SIG-M5 (cell line): Measurements from ENCODE around the gene CHAF1A.

Source experiments
- DNase-seq: peaks from one replicate; lab custom pipeline; 2025; lab: John Stamatoyannopoulos, UW

CHAF1A gene

DNA sequence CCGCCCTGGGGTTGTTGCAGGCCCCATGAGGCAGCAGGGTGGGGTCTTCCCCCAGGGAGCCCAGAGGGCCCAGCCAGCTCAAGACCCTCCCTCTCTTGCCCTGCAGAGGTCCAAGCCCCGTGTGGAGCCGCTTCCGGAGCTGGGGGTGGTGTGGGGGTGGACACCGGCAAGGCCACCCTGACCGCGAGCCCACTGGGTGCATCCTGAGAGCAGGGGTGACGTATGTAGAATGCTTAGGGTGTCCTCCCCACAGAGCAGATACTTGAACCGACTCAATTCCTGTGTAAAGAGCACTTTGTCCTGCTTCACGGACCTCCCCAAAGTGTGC is 40.3 kb downstream of the CHAF1A start:
- DNase-seq: no peak

GRCh38 chr19:4443188-4443587 is 40.7 kb downstream of the CHAF1A start:
- DNase-seq: no peak

DNA sequence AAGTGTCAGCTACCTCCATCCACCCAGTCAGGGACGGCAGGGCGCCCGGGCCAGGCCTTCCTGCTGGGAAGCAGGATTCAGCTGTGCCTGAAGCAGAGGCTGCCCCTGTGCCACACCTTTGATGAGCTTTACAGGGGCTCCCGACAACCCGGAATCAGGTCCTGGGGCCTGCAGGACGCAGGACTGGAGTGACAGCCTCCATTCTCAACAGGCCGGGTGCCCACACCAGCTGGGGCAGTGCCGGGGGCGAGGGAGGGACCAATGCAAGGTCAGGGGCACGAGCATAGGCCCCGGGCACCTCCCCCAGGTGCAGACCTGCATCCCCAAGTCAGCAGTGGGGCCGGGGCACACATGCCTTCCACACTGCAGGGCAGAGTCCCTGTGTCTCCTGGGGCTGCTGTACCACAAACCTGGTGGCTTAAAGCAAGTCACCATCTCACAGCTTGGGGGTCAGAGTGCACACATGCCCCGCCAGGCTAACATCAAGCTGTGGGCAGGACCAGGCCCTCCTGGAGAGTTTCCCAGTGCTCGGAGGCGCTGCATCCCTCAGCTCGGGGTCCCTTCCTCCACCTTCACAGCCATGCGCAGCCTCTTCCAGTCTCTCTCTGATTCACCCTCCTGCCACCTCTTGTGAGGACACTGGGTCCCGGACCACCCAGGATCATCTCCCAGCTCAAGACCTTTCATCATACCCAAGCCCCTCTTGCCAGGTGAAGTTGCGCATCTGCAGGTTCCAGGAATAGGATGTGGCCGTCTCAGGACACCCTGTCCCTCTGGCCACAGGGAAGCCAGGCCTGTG is 41.7 kb downstream of the CHAF1A start:
- no peak for DNase-seq

DNA sequence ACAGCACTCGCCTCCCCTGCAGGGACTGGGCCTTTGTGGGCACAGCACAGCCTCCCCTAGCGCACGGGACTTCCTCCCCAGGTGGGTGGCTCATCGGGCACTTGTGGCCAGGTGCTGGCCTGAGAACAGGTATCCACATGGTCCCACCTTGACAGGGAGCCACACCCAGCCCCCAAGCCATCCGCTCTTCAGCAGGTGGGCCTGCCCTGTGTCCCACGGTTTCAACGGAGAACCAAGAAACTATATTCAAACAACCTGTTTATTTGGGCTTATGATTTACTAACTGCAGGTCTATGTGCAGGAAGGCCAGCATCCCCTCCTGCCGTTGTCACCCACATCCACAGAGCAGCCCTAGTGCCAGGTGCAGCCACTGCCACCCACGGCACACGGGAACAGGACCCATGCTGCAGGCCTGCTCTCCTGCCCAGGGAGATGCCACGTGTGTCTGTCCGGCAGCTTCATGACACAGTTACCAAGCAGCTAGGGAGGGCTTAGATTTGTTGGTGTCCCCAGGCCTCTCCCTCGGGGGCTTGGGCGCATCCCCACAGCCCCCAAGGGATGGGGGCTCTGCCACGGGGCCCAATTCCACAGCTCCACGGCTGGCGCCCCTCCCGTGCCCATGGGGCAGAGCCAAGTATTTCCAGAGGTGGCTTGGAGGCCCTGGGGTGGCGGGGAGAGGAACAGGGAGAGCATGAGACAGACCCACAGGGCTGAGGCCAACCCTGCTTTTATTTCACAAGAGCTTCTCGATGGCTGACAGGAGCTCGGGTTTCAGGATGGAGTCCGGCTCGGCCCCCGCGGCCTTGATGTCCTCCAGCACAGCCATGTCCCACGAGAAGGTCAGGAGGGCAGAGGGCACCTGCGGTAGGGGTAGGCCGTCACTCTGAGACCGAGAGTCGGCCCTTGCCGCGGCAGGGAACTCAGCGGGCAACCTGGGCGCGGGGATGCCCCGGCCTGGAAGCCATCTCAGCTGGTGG is 42.6 kb downstream of the CHAF1A start:
- no peak for DNase-seq

- DNase-seq: no peak
Observed at GRCh38 chr19:4445963-4446703, 43.7 kb downstream of the CHAF1A start.

- DNase-seq: no peak
Observed at GRCh38 chr19:4446704-4447200, 44.3 kb downstream of the CHAF1A start.

DNA sequence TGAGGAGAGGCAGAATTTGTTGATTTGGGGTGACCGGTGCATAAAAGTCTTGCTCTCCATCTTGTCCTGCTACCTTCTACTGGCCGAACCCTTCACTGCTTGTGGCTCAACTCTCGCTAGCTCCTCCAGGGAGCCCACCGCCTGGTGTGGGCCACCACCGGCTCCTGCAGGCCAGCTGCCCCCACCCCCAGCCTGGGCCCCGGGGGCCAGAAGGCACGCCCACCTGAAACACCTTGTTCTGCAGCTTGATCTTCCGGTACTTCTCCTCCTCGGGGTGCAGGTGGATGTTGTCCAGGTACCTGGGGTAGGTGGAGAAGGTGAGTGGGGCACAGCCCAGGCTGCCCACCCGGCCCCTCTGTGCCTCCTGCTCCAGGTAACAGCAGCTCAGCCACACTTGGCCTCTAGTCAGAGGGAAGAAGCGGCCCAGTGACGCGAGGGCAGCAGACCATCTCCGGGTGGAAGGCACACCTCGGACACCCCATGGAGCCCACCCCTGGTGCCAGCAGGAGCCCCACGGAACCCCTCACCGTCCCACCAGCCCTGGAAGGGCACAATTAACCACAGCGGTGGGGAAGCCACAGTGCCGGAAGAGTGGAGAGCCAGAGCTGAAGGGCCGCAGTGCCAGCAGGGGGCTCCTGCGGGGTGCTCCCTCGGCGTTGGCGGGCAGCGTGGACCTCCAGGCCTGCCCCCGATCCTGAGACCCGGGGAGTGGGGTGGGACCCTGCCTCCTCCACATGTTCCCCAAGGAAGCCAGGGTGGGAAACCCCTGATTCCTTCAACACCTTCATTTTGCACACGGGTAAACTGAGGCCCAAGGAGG is 45.1 kb downstream of the CHAF1A start:
- DNase-seq: no peak

GRCh38 chr19:4448147-4448985 is 45.9 kb downstream of the CHAF1A start:
- no peak for DNase-seq

- no peak for DNase-seq
Observed at GRCh38 chr19:4449022-4449638, 46.7 kb downstream of the CHAF1A start.

- no peak for DNase-seq
Observed at GRCh38 chr19:4449639-4450028, 47.2 kb downstream of the CHAF1A start.

DNA sequence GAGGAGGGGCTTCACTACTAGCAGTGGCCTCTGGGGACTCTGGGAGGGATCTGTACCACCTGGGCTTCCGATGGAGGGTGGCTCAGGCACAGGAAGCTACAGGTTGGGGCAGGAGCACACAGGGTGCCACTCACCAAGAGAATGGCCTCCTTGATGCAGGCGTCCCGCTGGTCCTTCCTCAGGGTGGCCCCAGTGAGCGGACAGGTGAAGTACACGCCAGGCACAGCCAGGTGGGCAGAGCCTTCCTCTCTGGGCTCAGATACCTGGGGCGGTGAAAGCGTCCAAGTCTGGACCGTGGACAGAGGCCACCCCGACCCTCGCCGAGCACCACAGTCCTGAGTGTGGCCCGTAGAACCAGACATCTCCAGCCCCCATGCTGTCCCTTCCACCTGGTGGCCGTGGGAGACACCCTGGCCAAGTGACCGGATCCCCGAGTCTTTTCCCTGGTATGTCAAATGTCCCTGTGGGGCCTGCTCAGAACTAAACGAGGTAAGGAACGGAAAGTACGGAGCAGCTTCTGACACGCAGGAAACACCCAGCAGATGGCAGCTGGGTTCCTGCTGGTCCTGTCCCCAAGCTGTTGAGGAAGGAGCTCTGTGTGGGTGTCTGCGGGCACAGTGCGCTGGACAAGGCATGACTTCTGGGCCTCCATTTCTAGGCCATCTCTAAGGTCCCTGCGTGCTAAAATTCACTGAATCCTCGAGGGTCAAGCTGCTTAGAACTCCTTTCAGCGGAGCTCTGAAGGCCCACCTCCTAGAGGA is 50.0 kb downstream of the CHAF1A start:
- no peak for DNase-seq

DNA sequence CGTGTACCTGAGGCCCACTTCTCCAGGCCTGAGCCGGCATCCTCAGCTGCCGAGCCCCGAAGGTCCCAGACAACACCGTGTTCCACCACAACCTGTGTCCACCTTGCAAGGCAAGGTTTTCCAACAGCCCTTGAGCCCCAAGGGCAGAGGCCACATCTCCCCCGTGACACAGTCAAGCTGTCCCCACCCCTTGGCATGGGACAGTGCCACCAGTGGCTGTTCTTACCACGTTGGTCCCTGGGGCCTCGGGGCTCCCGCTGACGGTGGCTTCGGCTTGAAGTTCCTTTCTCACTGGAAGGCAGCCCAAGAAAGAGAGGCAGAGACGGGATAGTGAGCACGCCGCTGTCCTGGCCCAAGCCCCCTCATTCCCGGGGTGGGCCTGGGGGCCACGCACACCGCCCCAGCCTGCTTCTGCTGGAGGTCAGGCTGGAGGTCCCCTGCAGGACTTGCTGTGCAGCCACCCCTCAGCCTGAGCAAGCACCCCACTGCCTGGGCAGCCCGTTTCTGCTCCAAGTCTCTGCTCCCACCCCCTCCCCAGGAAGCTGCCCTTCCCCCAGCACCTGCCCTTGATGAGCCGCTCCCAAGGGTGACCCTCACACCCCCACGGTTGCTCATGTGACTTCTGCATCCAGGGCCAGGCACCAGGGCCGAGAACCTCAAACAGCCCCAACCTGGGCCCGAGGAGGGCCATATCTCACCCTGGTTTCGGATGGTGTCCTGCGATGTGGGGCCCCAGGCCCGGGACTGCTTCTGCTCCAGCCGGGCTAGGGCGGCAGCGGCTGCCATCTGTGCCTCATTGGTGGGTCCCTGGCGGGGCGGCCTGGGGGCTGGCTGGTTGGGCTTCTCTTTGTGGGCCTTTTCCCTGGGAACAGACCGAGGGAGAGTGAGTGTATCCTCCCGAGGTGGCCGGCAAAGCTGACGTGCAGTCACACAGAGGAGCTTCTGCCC is 51.1 kb downstream of the CHAF1A start:
- DNase-seq: no peak

DNA sequence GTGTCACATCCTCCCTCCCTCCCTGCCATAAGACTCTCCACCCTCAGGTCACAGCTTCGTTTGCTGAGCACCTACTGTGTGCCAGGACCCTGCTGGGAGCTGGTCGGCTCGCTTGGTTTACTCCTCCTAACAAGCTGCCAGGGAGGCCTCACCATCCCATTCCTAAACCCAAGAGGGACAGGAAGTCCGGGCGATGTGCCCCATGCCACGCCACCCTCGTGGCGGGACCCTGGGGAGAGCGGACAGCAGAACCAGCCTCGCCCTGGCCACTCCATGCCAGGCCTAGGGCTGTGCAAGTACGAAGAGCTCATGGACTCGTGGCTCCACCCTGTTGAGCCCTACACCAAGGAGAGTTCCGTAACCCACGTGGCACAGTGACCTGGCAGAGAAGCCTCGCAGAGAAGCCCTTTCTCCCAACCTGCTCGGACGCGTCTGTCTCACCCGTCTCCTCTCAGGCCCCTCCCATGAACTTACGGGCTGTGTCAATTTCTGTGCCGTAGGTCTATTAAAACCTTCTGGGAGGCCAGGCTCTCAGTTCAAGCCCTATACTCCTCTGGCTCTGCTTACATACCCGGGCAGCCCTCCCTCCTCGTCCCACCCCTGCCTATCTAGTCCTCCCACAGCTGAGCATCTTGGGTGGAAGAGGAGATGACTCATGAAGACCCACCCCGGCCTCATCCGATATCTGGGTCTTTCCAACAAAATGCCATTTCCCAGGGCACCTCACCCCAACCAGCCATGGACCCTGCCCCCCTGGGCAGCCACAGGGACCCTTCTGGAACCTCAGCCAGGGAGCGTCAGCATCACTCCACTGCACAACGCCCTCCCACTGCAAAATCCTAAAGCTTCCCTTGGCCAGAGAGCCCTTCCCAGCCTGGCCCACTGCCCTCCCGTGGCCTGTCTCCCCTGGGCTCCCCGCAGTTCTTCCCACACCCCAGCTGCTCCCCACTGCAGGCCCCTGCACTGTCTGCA is 52.6 kb downstream of the CHAF1A start:
- no peak for DNase-seq

GRCh38 chr19:4455719-4456475 is 53.5 kb downstream of the CHAF1A start:
- no peak for DNase-seq

DNA sequence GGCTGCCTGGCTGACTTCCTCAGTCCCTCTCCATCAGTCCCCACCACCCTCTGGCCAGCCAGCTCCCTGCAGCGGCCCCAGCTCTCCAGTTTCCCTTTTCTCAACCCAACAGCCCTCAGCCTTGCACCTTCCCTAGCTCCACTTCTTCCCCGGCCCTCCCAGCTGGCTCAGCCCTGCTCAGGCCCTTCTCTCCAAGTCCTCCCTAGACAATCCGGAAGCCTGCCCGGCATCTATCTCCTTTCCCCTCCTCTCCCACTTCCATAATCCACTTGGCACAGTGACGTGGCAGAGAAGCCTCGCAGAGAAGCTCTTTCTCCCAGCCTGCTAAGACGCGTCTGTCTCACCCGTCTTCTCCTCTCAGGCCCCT is 54.0 kb downstream of the CHAF1A start:
- DNase-seq: no peak
